HG02763 (cell line): ENCODE measurements around the gene ACIN1.

Source experiments
- ATAC-seq: cut with Tn5 transposase; IDR thresholded peaks from one replicate; pipeline ENCODE4 v1.9.1; 2021; ENCODE audit warnings: mild to moderate bottlenecking, moderate library complexity; ENCODE audit not compliant: unreplicated experiment

ACIN1 gene

GRCh38 chr14:23125011-23125410, 30.1 kb upstream of the ACIN1 start:
- no peak for ATAC-seq

GRCh38 chr14:23124337-23124954, 29.5 kb upstream of the ACIN1 start:
- no peak for ATAC-seq

- no peak for ATAC-seq
Measured at GRCh38 chr14:23123419-23123818, 28.5 kb upstream of the ACIN1 start.

GRCh38 chr14:23122086-23122485, 27.1 kb upstream of the ACIN1 start:
- ATAC-seq = no peak

- ATAC-seq = no peak
Measured at GRCh38 chr14:23121361-23121771, 26.4 kb upstream of the ACIN1 start.

- ATAC-seq = no peak
Measured at GRCh38 chr14:23120541-23121251, 25.8 kb upstream of the ACIN1 start.

GRCh38 chr14:23119363-23120327, 24.7 kb upstream of the ACIN1 start:
- no peak for ATAC-seq

GRCh38 chr14:23118506-23119362, 23.8 kb upstream of the ACIN1 start, which contains the start of gene CEBPE:
Gene CEBPE (minus strand): TSS chr14:23119255. CDS start chr14:23119091, 164 bp downstream.
- ATAC-seq = no peak

GRCh38 chr14:23117371-23118020, 22.6 kb upstream of the ACIN1 start:
- no peak for ATAC-seq

GRCh38 chr14:23115918-23116317, 21.0 kb upstream of the ACIN1 start:
- no peak for ATAC-seq

GRCh38 chr14:23115039-23115731, 20.2 kb upstream of the ACIN1 start:
- ATAC-seq = no peak

GRCh38 chr14:23114669-23115038, 19.7 kb upstream of the ACIN1 start:
- no peak for ATAC-seq

- ATAC-seq = no peak
Measured at GRCh38 chr14:23114120-23114458, 19.2 kb upstream of the ACIN1 start.

GRCh38 chr14:23113431-23114119, 18.6 kb upstream of the ACIN1 start:
- no peak for ATAC-seq

- no peak for ATAC-seq
Measured at GRCh38 chr14:23112359-23113178, 17.6 kb upstream of the ACIN1 start.

GRCh38 chr14:23110579-23111365, 15.8 kb upstream of the ACIN1 start:
- ATAC-seq = no peak

GRCh38 chr14:23109769-23110168, 14.8 kb upstream of the ACIN1 start:
- no peak for ATAC-seq
